ENCODE data around the gene CSTA.
"Not testable (repeated sequence)": the region's sequence is repeated elsewhere in the genome, so short reads cannot be mapped to it uniquely, and the experiment has no call there.

The CSTA gene

GRCh38 chr3:122364490-122364889 lies 39.4 kb downstream of the CSTA start:
- TF ChIP-seq CTCF (conservative IDR thresholded peaks at IDR 0.05; ENCODE audit: control insufficient read depth, insufficient read depth, low read depth, low read length) = no peak
- no peak overlapping the region for H3K4me3 ChIP-seq (ENCODE audit: control insufficient read depth, low read depth, low read length)
- DNase-seq (ENCODE audit: low read depth) = no peak

- H3K4me3 ChIP-seq (ENCODE audit: control insufficient read depth, low read depth, low read length) = no peak overlapping the region
- no peak for DNase-seq (ENCODE audit: low read depth)
- TF ChIP-seq CTCF (conservative IDR thresholded peaks at IDR 0.05; ENCODE audit: control insufficient read depth, insufficient read depth, low read depth, low read length) = no peak
Measured at GRCh38 chr3:122365073-122365472, 40.0 kb downstream of the CSTA start.

- DNase-seq (ENCODE audit: low read depth) = peak; percentile 89
- H3K4me3 ChIP-seq (ENCODE audit: control insufficient read depth, low read depth, low read length) = not testable (repeated sequence)
Measured at GRCh38 chr3:122365582-122366378, 40.7 kb downstream of the CSTA start.

GRCh38 chr3:122366379-122366749 lies 41.3 kb downstream of the CSTA start:
- no peak for TF ChIP-seq CTCF (conservative IDR thresholded peaks at IDR 0.05; ENCODE audit: control insufficient read depth, insufficient read depth, low read depth, low read length)
- DNase-seq (ENCODE audit: low read depth) = no peak
- H3K4me3 ChIP-seq (ENCODE audit: control insufficient read depth, low read depth, low read length) = no peak overlapping the region

- TF ChIP-seq CTCF (conservative IDR thresholded peaks at IDR 0.05; ENCODE audit: control insufficient read depth, insufficient read depth, low read depth, low read length) = no peak
- no peak overlapping the region for H3K4me3 ChIP-seq (ENCODE audit: control insufficient read depth, low read depth, low read length)
- DNase-seq (ENCODE audit: low read depth) = no peak
Measured at GRCh38 chr3:122374034-122374433, 49.0 kb downstream of the CSTA start.

GRCh38 chr3:122377975-122378374 lies 52.9 kb downstream of the CSTA start:
- no peak for DNase-seq (ENCODE audit: low read depth)
- no peak for TF ChIP-seq CTCF (conservative IDR thresholded peaks at IDR 0.05; ENCODE audit: control insufficient read depth, insufficient read depth, low read depth, low read length)

GRCh38 chr3:122382888-122383666 lies 58.0 kb downstream of the CSTA start, which contains the start of gene MIX23:
TSS of gene MIX23 (minus strand) at chr3:122383231. CDS start at chr3:122383224, 7 bp downstream.
- peak; percentile 77 for DNase-seq (ENCODE audit: low read depth)
- no peak for TF ChIP-seq CTCF (conservative IDR thresholded peaks at IDR 0.05; ENCODE audit: control insufficient read depth, insufficient read depth, low read depth, low read length)
- peak within 1 kb of the TSS; percentile 84 for H3K4me3 ChIP-seq (ENCODE audit: control insufficient read depth, low read depth, low read length)

More at GRCh38 chr3:122377975-122378374, 52.9 kb downstream of the CSTA start:
- no peak overlapping the region for H3K4me3 ChIP-seq (ENCODE audit: control insufficient read depth, low read depth, low read length)

All from fibroblast of mammary gland (primary cell).